HG03039 (cell line): ENCODE results near the gene DOK3.
A peak's percentile ranks its signal among the peaks of the same experiment; 100 is the strongest.

Experiments used
- ATAC-seq: cut with Tn5 transposase; IDR thresholded peaks from one replicate; pipeline ENCODE4 v1.9.1; 2021; ENCODE audit warnings: mild to moderate bottlenecking, moderate library complexity; ENCODE audit not compliant: unreplicated experiment

Gene DOK3, protein sequence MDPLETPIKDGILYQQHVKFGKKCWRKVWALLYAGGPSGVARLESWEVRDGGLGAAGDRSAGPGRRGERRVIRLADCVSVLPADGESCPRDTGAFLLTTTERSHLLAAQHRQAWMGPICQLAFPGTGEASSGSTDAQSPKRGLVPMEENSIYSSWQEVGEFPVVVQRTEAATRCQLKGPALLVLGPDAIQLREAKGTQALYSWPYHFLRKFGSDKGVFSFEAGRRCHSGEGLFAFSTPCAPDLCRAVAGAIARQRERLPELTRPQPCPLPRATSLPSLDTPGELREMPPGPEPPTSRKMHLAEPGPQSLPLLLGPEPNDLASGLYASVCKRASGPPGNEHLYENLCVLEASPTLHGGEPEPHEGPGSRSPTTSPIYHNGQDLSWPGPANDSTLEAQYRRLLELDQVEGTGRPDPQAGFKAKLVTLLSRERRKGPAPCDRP

DNA sequence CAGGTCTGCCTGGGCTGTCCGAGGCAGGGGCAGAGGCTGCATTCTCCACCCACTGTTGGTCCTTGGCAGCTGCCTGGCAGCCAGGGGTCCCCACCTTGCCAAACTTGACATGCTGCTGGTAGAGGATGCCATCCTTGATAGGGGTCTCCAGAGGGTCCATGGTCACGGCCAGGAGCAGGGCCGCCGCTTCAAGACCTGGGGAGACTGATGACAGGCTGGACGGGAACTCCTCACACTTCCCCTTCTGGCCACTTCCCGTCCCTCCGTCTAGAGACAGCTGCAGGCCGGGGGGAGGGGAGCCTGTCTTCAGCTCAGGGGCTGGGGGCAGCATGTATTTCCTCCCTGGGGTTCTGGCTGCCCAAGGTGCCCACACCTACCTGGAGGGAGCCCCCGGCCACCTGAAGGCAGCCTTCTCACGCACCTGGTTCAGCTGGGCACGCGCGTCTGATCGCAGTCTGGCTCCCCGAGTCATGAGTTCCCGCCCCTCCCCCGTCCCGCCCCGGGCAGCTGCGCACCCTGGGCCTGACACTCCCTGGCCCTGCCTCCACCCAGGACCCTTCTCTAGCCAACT lies at the start of gene DOK3:
Gene DOK3, minus strand, starts transcription at position 446 of the 571 bp plus-strand sequence. Its CDS starts 286 bp downstream, at position 160.
- no peak for ATAC-seq

GRCh38 chr5:177557796-177558195 lies 48.2 kb upstream of the DOK3 start:
- no peak for ATAC-seq

DNA sequence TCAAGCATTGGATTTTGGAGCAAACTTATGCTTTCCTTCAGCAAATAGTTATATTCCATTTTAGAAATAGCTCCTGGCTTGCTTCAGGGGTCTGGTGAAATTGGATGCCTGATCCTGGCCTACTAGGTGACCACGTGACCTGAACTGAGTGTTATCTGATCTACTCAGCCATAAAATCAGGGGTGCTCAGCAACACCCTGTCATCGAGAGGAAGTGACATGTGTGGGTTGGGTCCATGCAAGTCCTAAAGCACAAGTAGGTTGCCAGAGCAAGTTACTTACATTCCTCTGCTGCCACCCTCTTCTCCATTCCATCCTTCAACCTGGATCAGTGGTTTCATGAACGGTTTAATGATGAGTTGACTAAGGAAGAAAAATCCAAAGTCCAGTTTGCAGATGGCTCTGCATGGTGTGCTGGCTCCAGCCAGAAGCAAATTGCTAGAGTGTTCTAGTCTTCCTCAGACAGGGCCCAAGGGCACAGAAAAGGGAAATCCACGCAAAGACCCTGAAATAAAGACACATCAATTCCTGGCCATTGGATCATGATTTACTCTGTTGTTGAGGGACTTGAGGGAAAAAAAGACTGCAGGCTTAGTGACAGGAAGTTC lies 47.5 kb upstream of the DOK3 start:
- ATAC-seq = no peak

GRCh38 chr5:177555665-177556064 lies 46.0 kb upstream of the DOK3 start:
- no peak for ATAC-seq

DNA sequence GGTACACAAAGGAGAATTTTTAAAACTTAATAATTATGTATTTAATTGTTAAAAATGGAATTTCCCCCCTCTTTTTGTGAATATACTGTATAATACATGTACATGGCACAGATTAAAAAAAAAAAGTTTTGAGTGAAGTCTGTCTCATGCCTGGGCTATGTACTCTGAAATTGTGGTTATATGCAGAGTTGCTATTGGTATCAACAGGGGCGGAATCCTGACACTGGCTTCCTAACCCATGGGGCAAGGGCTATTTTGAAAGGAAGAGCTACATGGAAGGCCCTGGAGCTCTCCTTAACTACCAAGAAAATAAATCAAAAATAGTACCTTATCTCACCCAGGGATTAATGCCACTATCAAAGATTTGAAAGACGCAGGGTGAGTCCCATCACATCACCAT lies 45.6 kb upstream of the DOK3 start:
- no peak for ATAC-seq

GRCh38 chr5:177554474-177555111 lies 45.0 kb upstream of the DOK3 start, which contains the start of gene FAM193B:
TSS of gene FAM193B (minus strand) at chr5:177554563. CDS start at chr5:177554458, 105 bp downstream.
- peak; percentile 90 for ATAC-seq

DNA sequence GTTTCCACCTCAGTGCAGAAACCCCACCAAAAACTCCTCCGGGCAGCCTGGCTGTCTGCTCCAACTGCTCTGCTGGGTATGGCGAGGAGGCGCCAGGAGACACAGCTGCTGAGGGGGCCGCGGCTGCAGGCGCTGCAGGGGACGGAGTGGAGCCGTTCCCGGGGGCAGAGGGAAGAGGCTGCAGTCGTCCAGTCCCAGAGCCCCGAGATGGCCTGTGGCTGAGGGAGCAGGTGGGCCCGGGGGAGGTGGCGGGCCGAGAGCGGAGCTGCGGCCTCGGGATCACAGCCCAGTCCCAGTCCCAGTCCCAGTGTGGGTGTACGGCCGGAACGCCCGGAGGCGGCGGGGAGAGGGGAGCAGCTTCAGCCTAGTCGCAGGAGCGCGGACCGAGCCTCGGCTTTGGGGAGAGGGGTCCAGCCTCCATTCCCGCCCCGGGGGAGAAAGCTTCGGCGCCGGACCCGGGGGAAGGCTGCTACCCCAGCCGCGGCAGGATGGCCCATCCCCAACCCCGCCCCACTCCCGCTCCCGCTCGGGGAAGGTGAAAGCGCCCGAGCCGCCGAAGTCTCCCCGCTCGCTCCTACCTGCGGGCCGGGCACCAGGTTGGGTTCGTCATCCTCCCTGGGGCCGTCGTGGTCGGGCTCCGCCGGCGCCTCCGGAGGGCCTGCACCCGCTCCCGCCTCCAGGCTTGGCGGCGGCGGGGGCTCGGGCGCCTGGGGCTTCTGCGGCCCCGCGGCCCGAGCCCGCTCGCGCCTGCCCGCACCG lies 44.2 kb upstream of the DOK3 start:
- ATAC-seq = peak; percentile 37

DNA sequence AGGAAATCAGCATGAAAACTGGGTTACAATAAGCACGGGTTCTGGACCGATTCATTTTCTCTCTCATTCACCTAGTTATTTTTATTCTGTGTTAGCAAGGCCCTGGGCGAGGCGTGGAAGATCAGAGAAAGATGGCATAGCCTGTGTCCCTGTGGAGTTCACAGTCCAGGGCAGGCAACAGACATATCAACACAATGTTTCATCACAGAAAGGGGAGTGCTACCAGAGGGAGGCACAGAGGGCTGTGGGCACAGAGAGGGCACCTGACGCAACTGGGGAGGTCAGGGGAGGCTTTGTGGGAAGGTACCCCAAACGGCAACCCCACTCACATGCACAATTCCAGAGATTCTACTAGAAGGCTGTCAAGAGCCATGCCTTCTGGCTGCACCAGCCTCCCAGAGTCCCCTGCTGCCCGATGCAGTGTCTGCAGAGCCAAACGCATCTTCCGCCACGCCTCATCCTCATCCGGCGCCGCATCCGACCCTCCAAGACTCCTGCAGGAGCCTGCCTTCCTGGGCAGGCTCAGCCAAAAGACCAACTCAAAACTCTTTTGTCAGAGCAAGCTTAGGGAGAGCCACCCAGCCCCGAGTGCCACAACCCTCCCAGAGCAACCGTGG lies 43.3 kb upstream of the DOK3 start:
- ATAC-seq = no peak

DNA sequence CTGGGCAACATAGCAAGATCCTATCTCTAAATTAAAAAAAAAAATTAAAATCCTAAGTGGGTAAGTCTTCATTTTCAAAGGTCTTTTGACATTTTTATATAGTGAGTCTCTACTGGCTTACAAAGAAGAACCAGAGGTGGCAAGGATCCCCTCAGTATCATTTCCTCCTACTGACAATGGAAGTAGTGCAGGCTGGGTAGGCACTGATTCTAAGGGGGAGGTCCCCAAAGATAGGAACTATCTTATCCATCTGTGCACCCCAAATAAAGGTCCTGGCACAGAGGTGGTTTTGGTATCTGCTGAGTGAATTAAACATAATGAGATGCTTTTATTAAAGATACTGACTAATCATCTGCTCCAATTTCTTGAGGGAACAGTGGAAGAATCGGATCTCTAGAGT lies 40.5 kb upstream of the DOK3 start:
- no peak for ATAC-seq

DNA sequence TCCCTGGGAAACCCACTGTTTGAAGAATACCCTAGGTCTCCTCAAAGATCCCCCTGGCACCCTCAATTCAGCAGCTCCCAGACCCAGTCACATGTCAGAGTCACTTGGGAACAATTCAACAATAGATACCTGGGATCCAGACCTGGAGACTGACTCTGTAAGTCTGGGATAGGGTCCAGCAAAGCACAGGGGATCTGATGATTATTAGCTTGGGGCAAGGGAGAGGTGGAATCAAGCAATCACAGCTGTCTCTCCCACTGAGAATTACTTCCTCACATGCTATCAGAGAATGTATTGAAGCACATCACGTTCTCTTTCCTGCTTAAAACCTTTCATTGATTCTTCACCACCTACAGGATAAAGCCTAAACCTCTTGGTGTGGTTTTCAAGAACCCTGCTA lies 38.9 kb upstream of the DOK3 start:
- no peak for ATAC-seq

DNA sequence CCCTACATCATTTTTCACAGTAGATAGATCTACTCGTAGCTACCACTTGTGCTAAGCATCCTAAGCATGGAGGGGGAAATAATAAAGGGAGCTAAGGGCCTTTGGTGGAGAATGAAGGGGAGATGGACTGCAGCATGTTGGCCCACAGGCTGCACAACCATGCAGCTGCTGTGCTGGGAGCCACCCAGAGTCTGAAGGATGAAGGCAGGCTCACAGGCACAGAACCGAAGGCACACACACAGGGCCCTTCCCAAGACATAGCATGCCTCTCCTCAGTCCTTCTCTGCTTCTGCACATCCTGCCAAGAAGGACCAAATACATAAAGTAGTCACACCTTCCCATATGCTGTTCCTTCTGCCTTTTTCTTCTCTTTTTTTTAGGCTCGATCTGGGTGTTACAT lies 38.1 kb upstream of the DOK3 start:
- no peak for ATAC-seq

- ATAC-seq = no peak
Observed at GRCh38 chr5:177546258-177546741, 36.7 kb upstream of the DOK3 start.

- no peak for ATAC-seq
Observed at GRCh38 chr5:177545487-177546257, 36.0 kb upstream of the DOK3 start.

GRCh38 chr5:177542816-177543465 lies 33.3 kb upstream of the DOK3 start:
- ATAC-seq = no peak

- ATAC-seq = no peak
Observed at GRCh38 chr5:177540438-177540837, 30.8 kb upstream of the DOK3 start.

- ATAC-seq = no peak
Observed at GRCh38 chr5:177539411-177539810, 29.8 kb upstream of the DOK3 start.

- no peak for ATAC-seq
Observed at GRCh38 chr5:177538876-177539275, 29.2 kb upstream of the DOK3 start.

DNA sequence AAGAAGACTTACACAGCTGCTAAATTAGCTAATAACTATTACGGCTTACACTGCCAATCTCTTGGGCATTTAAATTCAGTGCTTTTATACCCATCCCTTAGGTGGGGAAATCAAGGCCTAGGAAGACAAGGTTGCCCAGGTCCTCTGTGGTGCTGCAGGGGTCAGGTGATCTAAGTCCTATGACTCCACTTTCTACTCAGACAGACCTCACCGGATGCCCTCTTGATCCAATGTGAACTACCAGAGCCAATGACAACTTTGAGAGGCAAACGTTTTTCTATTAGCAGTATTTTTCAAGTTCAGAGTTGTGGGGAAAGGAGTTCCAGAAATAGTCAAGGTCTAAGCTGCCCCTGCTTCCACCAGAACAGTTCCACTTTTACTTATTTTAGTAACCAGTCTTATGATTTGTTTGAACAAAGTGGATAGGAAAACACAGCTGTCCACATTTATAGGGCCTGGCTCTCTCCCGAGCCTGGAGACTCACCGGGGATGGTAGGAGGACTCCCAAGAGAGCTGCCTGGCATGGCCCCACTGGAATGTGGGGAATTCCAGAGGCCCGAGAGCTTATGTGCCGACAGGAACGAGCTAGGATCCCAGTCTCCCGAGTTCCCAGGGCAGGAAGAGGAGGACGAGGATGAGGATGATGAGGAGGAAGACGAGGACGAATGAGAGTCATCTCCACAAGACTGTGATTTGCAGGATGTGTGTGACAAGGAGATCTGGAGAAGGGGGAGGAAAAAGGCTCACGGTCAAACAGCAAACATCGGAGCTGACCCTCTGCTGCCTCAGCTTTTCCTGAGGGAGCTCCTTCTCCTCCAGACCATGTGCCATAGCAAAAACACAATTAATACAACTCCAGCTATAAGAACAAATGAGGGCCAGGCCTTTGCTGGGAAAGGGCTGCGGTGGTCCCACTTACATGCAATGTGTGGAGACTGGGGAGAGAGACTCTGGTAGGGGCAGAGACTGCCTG lies 28.0 kb upstream of the DOK3 start:
- ATAC-seq = no peak
